Measurements from ENCODE around the gene ACBD6.

- no peak for TF ChIP-seq POLR2A (IDR thresholded peaks at IDR 0.05; ENCODE audit: low read depth, low read length)
- no peak for TF ChIP-seq POLR2AphosphoS5 (IDR thresholded peaks at IDR 0.05; ENCODE audit: low read depth, low read length)
- TF ChIP-seq TAF1 (IDR thresholded peaks at IDR 0.05; ENCODE audit: borderline replicate concordance, low read depth, low read length): no peak
Observed at GRCh38 chr1:180513531-180513930, 11.2 kb upstream of the ACBD6 start.

All from GM12892 (cell line).